Fibroblast of lung (primary cell): Measurements from ENCODE around the gene SYT13. TPM values are rescaled to one million over a fixed set of nuclear protein-coding genes. Genes with fewer than 3 reads are reported as not detected.

Experiments
- DNase-seq, 2 donors: peaks; one replicate each; pipeline versions ENCODE4 v3.0.0 to v3.0.0-alpha.2; 2010; ENCODE audit warnings: low read depth in 2 of 2
- H2AFZ ChIP-seq: 2 replicates; pipeline ENCODE4 v1.5.1; 2012; ENCODE audit warnings: low read length, control low read depth, inconsistent platforms
- H3K27ac ChIP-seq: 2 replicates; pipeline ENCODE4 v1.5.1; 2011; ENCODE audit warnings: low read length, control low read depth; ENCODE audit not compliant: insufficient read depth
- H3K27me3 ChIP-seq: 2 replicates; pipeline ENCODE4 v1.5.1; 2011; ENCODE audit warnings: mild to moderate bottlenecking, low read length; ENCODE audit not compliant: control insufficient read depth, insufficient read depth
- H3K36me3 ChIP-seq: 2 replicates; pipeline ENCODE4 v1.5.1; 2011; ENCODE audit warnings: low read length; ENCODE audit not compliant: control insufficient read depth, insufficient read depth
- H3K4me1 ChIP-seq: 2 replicates; pipeline ENCODE4 v1.5.1; 2011; ENCODE audit warnings: low read length; ENCODE audit not compliant: control insufficient read depth, insufficient read depth; ENCODE audit errors: extremely low read depth
- H3K4me2 ChIP-seq: 2 replicates; pipeline ENCODE4 v1.5.1; 2011; ENCODE audit warnings: low read length, control low read depth; ENCODE audit not compliant: insufficient read depth; ENCODE audit errors: extremely low read depth
- H3K4me3 ChIP-seq, 4 experiments: fragments of 200-600 bp in 1 of 4; sonication (generic) in 1 of 4; replicated peaks in 1 of 4; 2 replicates each; pipeline ENCODE4 v1.5.1; 2011 to 2016; ENCODE audit warnings: low read length in 4 of 4, low read depth in 3 of 4, mild to moderate bottlenecking in 3 of 4, control low read depth in 2 of 4, inconsistent platforms in 1 of 4, mixed read lengths in 1 of 4; ENCODE audit not compliant: insufficient read depth in 1 of 4; ENCODE audit errors: control extremely low read depth in 1 of 4
- H3K79me2 ChIP-seq: 2 replicates; pipeline ENCODE4 v1.5.1; 2012; ENCODE audit warnings: mild to moderate bottlenecking, low read length, inconsistent platforms; ENCODE audit not compliant: control insufficient read depth, insufficient read depth
- H3K9ac ChIP-seq: 2 replicates; pipeline ENCODE4 v1.5.1; 2011; ENCODE audit warnings: mild to moderate bottlenecking, low read length, control low read depth; ENCODE audit not compliant: insufficient read depth
- H3K9me3 ChIP-seq: 2 replicates; pipeline ENCODE4 v1.5.1; 2012; ENCODE audit warnings: low read depth, low read length; ENCODE audit not compliant: control insufficient read depth, insufficient read depth
- H4K20me1 ChIP-seq: 2 replicates; pipeline ENCODE4 v1.5.1; 2011; ENCODE audit warnings: low read length; ENCODE audit not compliant: control insufficient read depth, insufficient read depth; ENCODE audit errors: extremely low read depth
- CTCF ChIP-seq, 2 donors: IDR thresholded peaks in 1 of 2; conservative IDR thresholded peaks in 1 of 2; 1 replicate in 1 of 2; 2 replicates in 1 of 2; pipeline ENCODE4 v1.5.1; 2011 to 2012; ENCODE audit warnings: low read length in 2 of 2, control low read depth in 1 of 2, inconsistent platforms in 1 of 2, low read depth in 1 of 2, mild to moderate bottlenecking in 1 of 2
- EZH2 ChIP-seq: IDR thresholded peaks from 2 replicates; pipeline ENCODE4 v1.5.1; 2012; ENCODE audit warnings: low read length, control low read depth, mild to moderate bottlenecking; ENCODE audit errors: missing control alignments
- polyA plus RNA-seq, 2 donors: library from polyadenylated mRNA; depleted of rRNA in 1 of 2; stranded (reverse) in 1 of 2; unstranded in 1 of 2; fragments of >200 nt; gene quantifications; 2 replicates each; pipeline ENCODE4 v1.2.1, GENCODE V29; 2011 to 2012; ENCODE audit warnings: missing spikeins in 1 of 2
- total RNA-seq: library from RNA; depleted of rRNA; stranded (reverse); fragments of >200 nt; gene quantifications from 2 replicates; pipeline ENCODE4 v1.2.1, GENCODE V29; 2014

Gene SYT13
- total and polyA plus RNA-seq, 2 donors (not counting 1 experiment from before 2014, with no cell fraction given), result not detected

DNA sequence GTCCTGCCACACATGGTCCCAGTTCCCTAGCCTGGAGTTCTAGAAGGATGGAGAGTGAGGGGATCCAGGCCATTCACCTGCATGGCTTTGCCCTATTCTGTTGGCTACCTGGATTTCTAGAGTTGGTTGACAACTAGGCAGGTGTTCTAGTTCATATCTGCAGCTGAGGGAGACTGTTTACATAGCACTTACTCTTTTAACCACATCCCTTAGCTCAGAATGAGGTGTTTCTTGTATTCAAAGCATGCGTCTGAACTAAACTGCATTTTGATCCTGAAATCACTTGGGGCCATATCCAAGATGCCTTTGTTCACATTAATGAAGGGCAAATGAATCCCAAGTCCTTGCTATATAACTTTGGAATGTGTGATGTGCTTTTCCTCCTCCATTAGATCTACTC, 60.9 kb downstream of the SYT13 start:
- Histone ChIP-seq H3K36me3 (no peaks in the 10 kb centered on the region), H3K79me2 (no peaks in the 10 kb centered on the region), H3K9me3 (no peaks in the 10 kb centered on the region), H3K27ac (no peak overlapping the region), H3K4me1 (no peaks in the 10 kb centered on the region), H3K4me3 (no peak overlapping the region), H2AFZ (no peak overlapping the region), H3K9ac (no peak overlapping the region), H4K20me1 (no peaks in the 10 kb centered on the region), H3K4me2 (no peak overlapping the region), H3K27me3 (no peaks in the 10 kb centered on the region)
- TF ChIP-seq CTCF (conservative IDR thresholded peaks at IDR 0.05 in 1 of 2, IDR thresholded peaks at IDR 0.05 in 1 of 2; ENCODE audit: low read depth in 1 of 2, low read length in 2 of 2), result no peak
- no peak for TF ChIP-seq EZH2
- peak in 1 of 2 donors; percentile 19 for DNase-seq

DNA sequence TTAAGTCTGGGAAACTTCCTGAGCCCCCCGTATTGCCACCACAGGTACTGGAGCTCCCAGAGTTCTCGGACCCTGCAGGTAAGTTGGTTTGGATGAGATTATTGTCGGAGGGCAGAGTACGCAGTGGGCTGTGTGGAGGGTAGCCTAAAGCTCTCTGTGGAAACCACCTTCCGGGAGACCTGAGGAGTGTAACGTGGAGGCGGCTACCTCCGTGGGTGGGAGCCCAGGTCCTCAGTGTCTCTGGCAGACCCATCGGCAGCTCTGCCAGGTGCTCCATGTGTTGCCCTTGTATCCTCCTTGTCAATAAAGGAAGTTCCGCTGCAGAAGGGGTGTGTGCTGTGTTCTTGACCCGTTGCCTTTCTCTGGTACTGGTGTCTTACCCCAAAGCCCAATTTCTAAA, 61.4 kb downstream of the SYT13 start:
- H3K27me3 ChIP-seq, result no peaks in the 10 kb centered on the region
- H3K4me1 ChIP-seq, result no peaks in the 10 kb centered on the region
- no peaks in the 10 kb centered on the region for H3K36me3 ChIP-seq
- DNase-seq, result no peak
- no peak overlapping the region for H3K4me2 ChIP-seq
- H3K4me3 ChIP-seq, result no peak overlapping the region
- no peaks in the 10 kb centered on the region for H3K9me3 ChIP-seq
- TF ChIP-seq CTCF (conservative IDR thresholded peaks at IDR 0.05 in 1 of 2, IDR thresholded peaks at IDR 0.05 in 1 of 2; ENCODE audit: low read depth in 1 of 2, low read length in 2 of 2) (no peak), EZH2 (no peak)
- no peak overlapping the region for H2AFZ ChIP-seq
- H3K9ac ChIP-seq, result no peak overlapping the region
- H4K20me1 ChIP-seq, result no peaks in the 10 kb centered on the region
- H3K79me2 ChIP-seq, result no peaks in the 10 kb centered on the region
- no peak overlapping the region for H3K27ac ChIP-seq

- Histone ChIP-seq H3K9me3 (no peaks in the 10 kb centered on the region), H3K4me3 (no peak overlapping the region), H4K20me1 (no peaks in the 10 kb centered on the region), H3K9ac (no peak overlapping the region), H3K27ac (no peak overlapping the region), H3K36me3 (no peaks in the 10 kb centered on the region), H3K27me3 (no peaks in the 10 kb centered on the region), H2AFZ (no peak overlapping the region), H3K4me2 (no peak overlapping the region), H3K79me2 (no peaks in the 10 kb centered on the region), H3K4me1 (no peaks in the 10 kb centered on the region)
- no peak for DNase-seq
- TF ChIP-seq EZH2 (no peak), CTCF (conservative IDR thresholded peaks at IDR 0.05 in 1 of 2, IDR thresholded peaks at IDR 0.05 in 1 of 2; ENCODE audit: low read depth in 1 of 2, low read length in 2 of 2) (no peak)
Measured at GRCh38 chr11:45223496-45223895, 62.6 kb downstream of the SYT13 start.
